ENCODE results near the gene MPC1. TPM values are rescaled to one million over a fixed set of nuclear protein-coding genes. Genes with fewer than 3 reads are reported as not detected.

MPC1 gene
- total and polyA plus RNA-seq, 2 donors from 2014 or later, result 74.1 to 313 TPM

DNA sequence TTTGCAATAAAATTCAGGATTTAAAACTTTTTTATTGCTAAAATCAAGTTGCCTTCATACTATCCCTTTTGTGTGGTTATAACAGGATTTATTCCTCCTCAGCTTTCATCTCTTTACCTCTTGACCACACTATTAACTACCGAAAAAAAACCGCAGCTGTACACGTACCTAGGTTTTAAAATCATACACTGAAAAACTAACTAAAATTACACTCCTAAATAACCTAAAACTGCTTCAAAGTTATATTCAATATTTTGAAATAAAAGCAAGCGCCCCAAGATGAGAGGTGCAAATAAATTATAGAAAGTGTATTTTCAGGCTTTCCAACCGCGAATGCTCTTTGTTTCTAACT is 1.4 kb downstream of the MPC1 start:
- TF ChIP-seq, protein P1, sequence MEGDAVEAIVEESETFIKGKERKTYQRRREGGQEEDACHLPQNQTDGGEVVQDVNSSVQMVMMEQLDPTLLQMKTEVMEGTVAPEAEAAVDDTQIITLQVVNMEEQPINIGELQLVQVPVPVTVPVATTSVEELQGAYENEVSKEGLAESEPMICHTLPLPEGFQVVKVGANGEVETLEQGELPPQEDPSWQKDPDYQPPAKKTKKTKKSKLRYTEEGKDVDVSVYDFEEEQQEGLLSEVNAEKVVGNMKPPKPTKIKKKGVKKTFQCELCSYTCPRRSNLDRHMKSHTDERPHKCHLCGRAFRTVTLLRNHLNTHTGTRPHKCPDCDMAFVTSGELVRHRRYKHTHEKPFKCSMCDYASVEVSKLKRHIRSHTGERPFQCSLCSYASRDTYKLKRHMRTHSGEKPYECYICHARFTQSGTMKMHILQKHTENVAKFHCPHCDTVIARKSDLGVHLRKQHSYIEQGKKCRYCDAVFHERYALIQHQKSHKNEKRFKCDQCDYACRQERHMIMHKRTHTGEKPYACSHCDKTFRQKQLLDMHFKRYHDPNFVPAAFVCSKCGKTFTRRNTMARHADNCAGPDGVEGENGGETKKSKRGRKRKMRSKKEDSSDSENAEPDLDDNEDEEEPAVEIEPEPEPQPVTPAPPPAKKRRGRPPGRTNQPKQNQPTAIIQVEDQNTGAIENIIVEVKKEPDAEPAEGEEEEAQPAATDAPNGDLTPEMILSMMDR (IDR thresholded peaks at IDR 0.05; ENCODE audit: borderline replicate concordance, extremely low read depth, insufficient read depth), result no peak
- H3K9ac ChIP-seq (ENCODE audit: low read length in 3 of 3), result peak overlapping the region; percentile 43 to 99 (median 67)
- H3K27me3 ChIP-seq (ENCODE audit: control insufficient read depth, insufficient read depth, low read length), result no peaks in the 10 kb centered on the region
- DNase-seq, result no peak
- H3K4me1 ChIP-seq (ENCODE audit: control insufficient read depth in 2 of 3, insufficient read depth in 2 of 3, low read depth in 1 of 3, low read length in 3 of 3), result peaks cover 0 to 6% (median 2%) of the 10 kb centered on the region in 3 donors
- peak overlapping the region; percentile 57 to 96 for H3K27ac ChIP-seq (ENCODE audit: low read depth in 2 of 2, low read length in 2 of 2)
- FAIRE-seq, result no peak
- H3K4me3 ChIP-seq (ENCODE audit: low read length in 3 of 3), result peak overlapping the region; percentile 74 to 89 (median 78)
- intact Hi-C loops (cut with DNase I), result no loop called here
- no peaks in the 10 kb centered on the region for H3K9me3 ChIP-seq (ENCODE audit: control insufficient read depth in 2 of 3, insufficient read depth in 1 of 3, low read length in 3 of 3)
- no peaks in the 10 kb centered on the region for H3K36me3 ChIP-seq (ENCODE audit: control insufficient read depth in 2 of 3, insufficient read depth in 3 of 3, low read length in 3 of 3)

DNA sequence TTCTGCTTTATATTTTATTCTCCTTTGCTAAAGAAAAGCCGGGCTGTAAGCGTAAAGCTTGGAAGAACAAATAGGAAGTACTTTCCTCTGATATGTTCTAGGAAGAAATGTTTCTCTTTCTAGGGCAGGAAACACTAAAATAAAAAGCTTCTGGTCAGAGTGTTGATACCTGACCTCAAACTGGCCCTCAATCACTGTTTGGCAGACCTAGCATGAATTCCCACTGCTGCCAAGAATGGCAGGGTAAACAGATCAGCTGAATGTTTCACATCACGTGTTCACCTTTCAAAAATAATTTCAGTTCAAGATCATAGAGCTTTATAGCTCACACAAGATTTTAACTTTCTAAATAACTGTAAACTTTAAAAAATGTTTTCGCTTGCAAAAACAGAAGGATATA is 2.9 kb downstream of the MPC1 start:
- Histone ChIP-seq H3K4me3 (ENCODE audit: low read length in 3 of 3) (peak overlapping the region in 1 of 3 donors; percentile 9), H3K9me3 (ENCODE audit: control insufficient read depth in 2 of 3, insufficient read depth in 1 of 3, low read length in 3 of 3) (no peaks in the 10 kb centered on the region), H3K36me3 (ENCODE audit: control insufficient read depth in 2 of 3, insufficient read depth in 3 of 3, low read length in 3 of 3) (no peaks in the 10 kb centered on the region), H3K4me1 (ENCODE audit: control insufficient read depth in 2 of 3, insufficient read depth in 2 of 3, low read depth in 1 of 3, low read length in 3 of 3) (peaks cover 0 to 6% (median 2%) of the 10 kb centered on the region in 3 donors), H3K9ac (ENCODE audit: low read length in 3 of 3) (peak overlapping the region in 1 of 3 donors; percentile 25), H3K27ac (ENCODE audit: low read depth in 2 of 2, low read length in 2 of 2) (no peak overlapping the region), H3K27me3 (ENCODE audit: control insufficient read depth, insufficient read depth, low read length) (no peaks in the 10 kb centered on the region)
- TF ChIP-seq, protein P1 (IDR thresholded peaks at IDR 0.05; ENCODE audit: borderline replicate concordance, extremely low read depth, insufficient read depth), result no peak
- intact Hi-C loops (cut with DNase I), result no loop called here
- no peak for DNase-seq
- FAIRE-seq, result peak; percentile 82

DNA sequence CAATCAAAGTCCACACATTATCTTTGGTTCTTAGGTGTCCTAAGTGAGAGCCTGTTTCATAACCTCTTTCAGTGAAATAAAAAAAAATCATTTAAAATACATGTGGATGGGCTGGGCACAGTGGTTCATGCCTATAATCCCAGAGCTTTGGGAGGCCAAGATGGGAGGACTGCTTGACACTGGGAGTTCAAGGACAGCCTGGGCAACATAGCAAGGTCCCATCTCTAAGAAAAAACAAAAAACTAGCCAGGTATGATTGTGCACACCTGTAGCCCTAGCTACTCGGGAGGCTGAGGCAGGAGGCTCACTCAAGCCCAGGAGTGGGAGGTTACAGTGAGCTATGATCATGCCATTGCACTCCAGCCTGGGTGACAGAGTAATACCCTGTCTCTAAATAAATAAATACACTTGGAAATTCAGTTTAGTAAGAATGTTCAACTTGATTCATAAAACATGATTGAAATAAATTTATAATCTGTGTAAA is 3.6 kb downstream of the MPC1 start:
- Histone ChIP-seq H3K4me1 (ENCODE audit: control insufficient read depth in 2 of 3, insufficient read depth in 2 of 3, low read depth in 1 of 3, low read length in 3 of 3) (peaks cover 0 to 6% (median 2%) of the 10 kb centered on the region in 3 donors), H3K27me3 (ENCODE audit: control insufficient read depth, insufficient read depth, low read length) (no peaks in the 10 kb centered on the region), H3K36me3 (ENCODE audit: control insufficient read depth in 2 of 3, insufficient read depth in 3 of 3, low read length in 3 of 3) (no peaks in the 10 kb centered on the region), H3K4me3 (ENCODE audit: low read length in 3 of 3) (no peak overlapping the region), H3K27ac (ENCODE audit: low read depth in 2 of 2, low read length in 2 of 2) (no peak overlapping the region), H3K9ac (ENCODE audit: low read length in 3 of 3) (no peak overlapping the region), H3K9me3 (ENCODE audit: control insufficient read depth in 2 of 3, insufficient read depth in 1 of 3, low read length in 3 of 3) (no peaks in the 10 kb centered on the region)
- TF ChIP-seq, protein P1 (IDR thresholded peaks at IDR 0.05; ENCODE audit: borderline replicate concordance, extremely low read depth, insufficient read depth), result no peak
- no peak for DNase-seq
- FAIRE-seq, result no peak
- intact Hi-C loops (cut with DNase I), result no loop called here

DNA sequence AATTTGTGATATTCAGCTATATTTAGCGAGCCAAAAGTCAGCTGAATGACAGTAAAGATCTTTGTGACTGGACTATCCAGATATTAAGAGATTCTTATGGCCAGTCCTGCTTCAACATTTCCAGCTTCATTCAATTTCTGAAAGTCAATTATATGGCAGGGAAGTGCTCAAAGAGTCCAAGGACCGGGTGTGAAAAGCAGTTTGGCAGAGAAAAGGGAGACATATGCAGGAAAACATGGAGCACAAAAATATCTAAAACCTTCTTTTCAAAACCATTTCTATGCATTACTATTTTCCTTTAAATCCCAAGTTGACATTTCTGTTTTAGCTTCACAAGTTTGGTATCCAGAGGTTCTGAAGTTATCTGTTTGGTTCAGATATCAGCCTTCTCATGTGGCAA is 5.0 kb downstream of the MPC1 start:
- no peaks in the 10 kb centered on the region for H3K27me3 ChIP-seq (ENCODE audit: control insufficient read depth, insufficient read depth, low read length)
- intact Hi-C loops (cut with DNase I), result no loop called here

More for the DNA sequence above, 5.0 kb downstream of the MPC1 start:
- Histone ChIP-seq H3K27ac (ENCODE audit: low read depth in 2 of 2, low read length in 2 of 2) (no peak overlapping the region), H3K9me3 (ENCODE audit: control insufficient read depth in 2 of 3, insufficient read depth in 1 of 3, low read length in 3 of 3) (no peaks in the 10 kb centered on the region), H3K4me3 (ENCODE audit: low read length in 3 of 3) (no peak overlapping the region), H3K9ac (ENCODE audit: low read length in 3 of 3) (no peak overlapping the region), H3K4me1 (ENCODE audit: control insufficient read depth in 2 of 3, insufficient read depth in 2 of 3, low read depth in 1 of 3, low read length in 3 of 3) (peaks cover 0 to 6% (median 2%) of the 10 kb centered on the region in 3 donors), H3K36me3 (ENCODE audit: control insufficient read depth in 2 of 3, insufficient read depth in 3 of 3, low read length in 3 of 3) (no peaks in the 10 kb centered on the region)
- DNase-seq, result no peak
- TF ChIP-seq, protein P1 (IDR thresholded peaks at IDR 0.05; ENCODE audit: borderline replicate concordance, extremely low read depth, insufficient read depth), result no peak
- no peak for FAIRE-seq

Measured in kidney (tissue), 14 donors.